HepG2 (cell line): ENCODE data around the gene TPM1. TPM values are rescaled to one million over a fixed set of nuclear protein-coding genes. Genes with fewer than 3 reads are reported as not detected.

Source experiments
- GTF3A ChIP-seq: sonication (generic); formaldehyde crosslinking; conservative IDR thresholded peaks from 2 replicates; pipeline ENCODE4 v1.4.0; 2020; ENCODE audit warnings: mild to moderate bottlenecking, missing genetic modification reagents
- GZF1 ChIP-seq: sonication (generic); formaldehyde crosslinking; IDR thresholded peaks from 2 replicates; pipeline ENCODE4 v1.5.1; 2020; ENCODE audit warnings: mild to moderate bottlenecking, missing genetic modification reagents
- HNRNPUL1 ChIP-seq: fragments of 200-400 bp; formaldehyde crosslinking; IDR thresholded peaks from 2 replicates; pipeline ENCODE4 v1.6.1; 2017; ENCODE audit warnings: low read depth, mild to moderate bottlenecking, low read length, moderate library complexity
- JUND ChIP-seq: sonication (generic); formaldehyde crosslinking; IDR thresholded peaks from 2 replicates; pipeline ENCODE4 v1.8.0; 2022; ENCODE audit warnings: mild to moderate bottlenecking, missing genetic modification reagents
- KDM1A ChIP-seq: IDR thresholded peaks from 2 replicates; pipeline ENCODE4 v1.6.1; 2016; ENCODE audit warnings: missing compliant biosample characterization
- MXD4 ChIP-seq: IDR thresholded peaks from 2 replicates; pipeline ENCODE4 v1.6.1; 2016; ENCODE audit warnings: mild to moderate bottlenecking, missing biosample characterization, missing genetic modification reagents
- MXI1 ChIP-seq: IDR thresholded peaks from 3 replicates; pipeline ENCODE4 v1.6.1; 2012; ENCODE audit warnings: low read depth, low read length, inconsistent platforms, borderline replicate concordance
- NR2C2 ChIP-seq: sonication (generic); formaldehyde crosslinking; IDR thresholded peaks from 2 replicates; pipeline ENCODE4 v1.4.0; 2020; ENCODE audit warnings: missing genetic modification reagents, mild to moderate bottlenecking, moderate library complexity, borderline replicate concordance
- STAG1 ChIP-seq: sonication (generic); formaldehyde crosslinking; IDR thresholded peaks from 2 replicates; pipeline ENCODE4 v1.4.0; 2020; ENCODE audit warnings: missing genetic modification reagents
- TP53 ChIP-seq: sonication (generic); formaldehyde crosslinking; conservative IDR thresholded peaks from 2 replicates; pipeline ENCODE4 v1.4.0; 2020; ENCODE audit warnings: missing genetic modification reagents
- ZNF136 ChIP-seq: sonication (generic); formaldehyde crosslinking; IDR thresholded peaks from 2 replicates; pipeline ENCODE4 v1.8.1; 2022; ENCODE audit warnings: low read depth, mild to moderate bottlenecking, moderate library complexity, missing genetic modification reagents
- ZNF382 ChIP-seq: sonication (generic); formaldehyde crosslinking; IDR thresholded peaks from 2 replicates; pipeline ENCODE4 v1.5.0; 2020; ENCODE audit warnings: missing genetic modification reagents, mild to moderate bottlenecking, borderline replicate concordance
- ZNF451 ChIP-seq: sonication (generic); formaldehyde crosslinking; IDR thresholded peaks from 2 replicates; pipeline ENCODE4 v1.5.0; 2020; ENCODE audit warnings: mild to moderate bottlenecking, missing genetic modification reagents
- ZNF496 ChIP-seq: sonication (generic); formaldehyde crosslinking; IDR thresholded peaks from 2 replicates; pipeline ENCODE4 v1.8.1; 2023; ENCODE audit warnings: mild to moderate bottlenecking, moderate library complexity, missing genetic modification reagents; ENCODE audit not compliant: insufficient replicate concordance
- ZNF619 ChIP-seq: sonication (generic); formaldehyde crosslinking; IDR thresholded peaks from 2 replicates; pipeline ENCODE4 v1.4.0; 2020; ENCODE audit warnings: mild to moderate bottlenecking, missing genetic modification reagents
- polyA plus RNA-seq, 8 experiments: library from polyadenylated mRNA; depleted of rRNA in 3 of 8; stranded (reverse) in 7 of 8; unstranded in 1 of 8; fragments of >200 nt; fragmentation: Illumina TruSeq in 4 of 8; extraction: Trizol in 4 of 8; gene quantifications; 2 replicates each; pipeline versions ENCODE4 v1.2.1 to v1.2.3, GENCODE V29; 2011 to 2016; ENCODE audit warnings: low read depth in 4 of 8, missing spikeins in 1 of 8, mixed read lengths in 1 of 8; ENCODE audit not compliant: insufficient read depth in 1 of 8
- total RNA-seq, 5 experiments: library from RNA; depleted of rRNA; stranded (reverse); fragments of >200 nt; fragmentation: Illumina TruSeq; extraction: Trizol; gene quantifications; 2 replicates each; pipeline ENCODE4 v1.2.3, GENCODE V29; 2016; ENCODE audit warnings: low read depth in 1 of 5
- TF ChIP-seq, protein P1 (sequence below): sonication (generic); formaldehyde crosslinking; IDR thresholded peaks from 2 replicates; pipeline ENCODE4 v1.4.0; 2020; ENCODE audit warnings: mild to moderate bottlenecking, missing genetic modification reagents
- TF ChIP-seq, protein P2 (sequence below): sonication (generic); formaldehyde crosslinking; IDR thresholded peaks from 2 replicates; pipeline ENCODE4 v1.8.1; 2023; ENCODE audit warnings: missing genetic modification reagents, mild to moderate bottlenecking, borderline replicate concordance
- TF ChIP-seq, protein P3 (sequence below): sonication (generic); formaldehyde crosslinking; IDR thresholded peaks from 2 replicates; pipeline ENCODE4 v1.4.0; 2020; ENCODE audit warnings: mild to moderate bottlenecking, missing genetic modification reagents
- TF ChIP-seq, protein P4 (sequence below): sonication (generic); formaldehyde crosslinking; IDR thresholded peaks from 2 replicates; pipeline ENCODE4 v1.4.0; 2020; ENCODE audit warnings: low read depth, mild to moderate bottlenecking, missing genetic modification reagents

TPM1 gene
- total and polyA plus RNA-seq, 2 of the 13 experiments (the other 11 are each of a cell fraction or from before 2014, with no cell fraction given) = 98.9 to 109 TPM

DNA sequence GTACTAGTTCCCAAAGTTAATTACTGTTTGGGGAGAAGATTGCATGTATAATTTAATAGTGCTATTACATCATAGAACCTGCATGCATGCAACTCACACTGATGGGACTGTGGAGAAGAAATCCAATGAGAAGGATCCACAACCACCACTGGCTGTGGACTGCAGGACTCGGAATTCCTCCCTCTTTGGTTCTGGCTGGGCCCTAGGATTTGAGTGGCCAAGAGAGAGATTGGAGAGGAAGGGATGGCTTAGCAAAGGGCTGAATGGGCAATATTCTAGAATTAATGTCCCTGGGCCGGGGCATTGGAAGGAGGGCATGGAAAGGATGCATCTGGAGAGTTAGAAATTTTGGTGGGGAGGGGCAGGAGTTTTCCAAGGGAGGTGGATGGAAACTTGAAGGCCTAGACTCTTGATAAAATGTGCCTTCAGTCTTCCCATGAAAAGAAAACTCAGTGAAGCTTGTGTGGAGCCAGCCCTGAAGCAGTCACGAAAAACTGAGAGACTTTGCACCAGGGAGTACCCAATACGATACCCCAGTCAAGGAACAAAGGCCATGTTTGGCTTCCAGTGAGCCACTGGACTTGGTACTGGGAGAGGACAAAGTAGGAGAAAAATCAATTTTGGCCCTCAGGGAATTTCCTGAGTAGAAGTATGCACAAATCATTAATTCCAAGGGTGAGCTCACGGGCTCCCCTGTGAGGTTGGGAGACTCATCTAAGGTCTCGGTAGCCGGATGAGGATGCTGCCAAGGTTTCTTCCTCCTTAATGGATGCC is 31.4 kb upstream of the TPM1 start (continued):
- TF ChIP-seq STAG1 (CRISPR knock-in tag) = peak; percentile 46; the same call in 1 of the 2 replicates
- no peak for TF ChIP-seq ZNF619 (CRISPR knock-in tag)
- TF ChIP-seq, protein P1, sequence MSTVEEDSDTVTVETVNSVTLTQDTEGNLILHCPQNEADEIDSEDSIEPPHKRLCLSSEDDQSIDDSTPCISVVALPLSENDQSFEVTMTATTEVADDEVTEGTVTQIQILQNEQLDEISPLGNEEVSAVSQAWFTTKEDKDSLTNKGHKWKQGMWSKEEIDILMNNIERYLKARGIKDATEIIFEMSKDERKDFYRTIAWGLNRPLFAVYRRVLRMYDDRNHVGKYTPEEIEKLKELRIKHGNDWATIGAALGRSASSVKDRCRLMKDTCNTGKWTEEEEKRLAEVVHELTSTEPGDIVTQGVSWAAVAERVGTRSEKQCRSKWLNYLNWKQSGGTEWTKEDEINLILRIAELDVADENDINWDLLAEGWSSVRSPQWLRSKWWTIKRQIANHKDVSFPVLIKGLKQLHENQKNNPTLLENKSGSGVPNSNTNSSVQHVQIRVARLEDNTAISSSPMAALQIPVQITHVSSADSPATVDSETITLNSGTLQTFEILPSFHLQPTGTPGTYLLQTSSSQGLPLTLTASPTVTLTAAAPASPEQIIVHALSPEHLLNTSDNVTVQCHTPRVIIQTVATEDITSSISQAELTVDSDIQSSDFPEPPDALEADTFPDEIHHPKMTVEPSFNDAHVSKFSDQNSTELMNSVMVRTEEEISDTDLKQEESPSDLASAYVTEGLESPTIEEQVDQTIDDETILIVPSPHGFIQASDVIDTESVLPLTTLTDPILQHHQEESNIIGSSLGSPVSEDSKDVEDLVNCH (CRISPR knock-in tag) = no peak
- TF ChIP-seq GZF1 (CRISPR knock-in tag) = no peak
- no peak for TF ChIP-seq HNRNPUL1
- TF ChIP-seq, protein P2, sequence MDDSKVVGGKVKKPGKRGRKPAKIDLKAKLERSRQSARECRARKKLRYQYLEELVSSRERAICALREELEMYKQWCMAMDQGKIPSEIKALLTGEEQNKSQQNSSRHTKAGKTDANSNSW (CRISPR knock-in tag) = no peak
- TF ChIP-seq ZNF451 = no peak
- no peak for TF ChIP-seq MXI1
- no peak for TF ChIP-seq ZNF382
- TF ChIP-seq MXD4 (CRISPR knock-in tag) = no peak
- no peak for TF ChIP-seq GTF3A
- TF ChIP-seq NR2C2 (CRISPR knock-in tag) = peak; percentile 51; the same call in 1 of the 2 replicates
- TF ChIP-seq ZNF496 (CRISPR knock-in tag) = no peak
- 0 out of 2 replicates have a peak, but pooled peaks have one; percentile 51 for TF ChIP-seq KDM1A (CRISPR knock-in tag)
- TF ChIP-seq, protein P3, sequence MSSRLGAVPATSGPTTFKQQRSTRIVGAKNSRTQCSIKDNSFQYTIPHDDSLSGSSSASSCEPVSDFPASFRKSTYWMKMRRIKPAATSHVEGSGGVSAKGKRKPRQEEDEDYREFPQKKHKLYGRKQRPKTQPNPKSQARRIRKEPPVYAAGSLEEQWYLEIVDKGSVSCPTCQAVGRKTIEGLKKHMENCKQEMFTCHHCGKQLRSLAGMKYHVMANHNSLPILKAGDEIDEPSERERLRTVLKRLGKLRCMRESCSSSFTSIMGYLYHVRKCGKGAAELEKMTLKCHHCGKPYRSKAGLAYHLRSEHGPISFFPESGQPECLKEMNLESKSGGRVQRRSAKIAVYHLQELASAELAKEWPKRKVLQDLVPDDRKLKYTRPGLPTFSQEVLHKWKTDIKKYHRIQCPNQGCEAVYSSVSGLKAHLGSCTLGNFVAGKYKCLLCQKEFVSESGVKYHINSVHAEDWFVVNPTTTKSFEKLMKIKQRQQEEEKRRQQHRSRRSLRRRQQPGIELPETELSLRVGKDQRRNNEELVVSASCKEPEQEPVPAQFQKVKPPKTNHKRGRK (CRISPR knock-in tag) = no peak
- TF ChIP-seq ZNF136 (CRISPR knock-in tag) = no peak
- no peak for TF ChIP-seq JUND (CRISPR knock-in tag)
- no peak for TF ChIP-seq TP53 (CRISPR knock-in tag)
- TF ChIP-seq, protein P4, sequence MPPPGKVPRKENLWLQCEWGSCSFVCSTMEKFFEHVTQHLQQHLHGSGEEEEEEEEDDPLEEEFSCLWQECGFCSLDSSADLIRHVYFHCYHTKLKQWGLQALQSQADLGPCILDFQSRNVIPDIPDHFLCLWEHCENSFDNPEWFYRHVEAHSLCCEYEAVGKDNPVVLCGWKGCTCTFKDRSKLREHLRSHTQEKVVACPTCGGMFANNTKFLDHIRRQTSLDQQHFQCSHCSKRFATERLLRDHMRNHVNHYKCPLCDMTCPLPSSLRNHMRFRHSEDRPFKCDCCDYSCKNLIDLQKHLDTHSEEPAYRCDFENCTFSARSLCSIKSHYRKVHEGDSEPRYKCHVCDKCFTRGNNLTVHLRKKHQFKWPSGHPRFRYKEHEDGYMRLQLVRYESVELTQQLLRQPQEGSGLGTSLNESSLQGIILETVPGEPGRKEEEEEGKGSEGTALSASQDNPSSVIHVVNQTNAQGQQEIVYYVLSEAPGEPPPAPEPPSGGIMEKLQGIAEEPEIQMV = 0 out of 2 replicates have a peak, but pooled peaks have one; percentile 36
